Large intestine (tissue), 3 donors: Measurements from ENCODE around the gene BBS10. TPM values are rescaled to one million over a fixed set of nuclear protein-coding genes. Genes with fewer than 3 reads are reported as not detected.
"Not testable (repeated sequence)": the region's sequence is repeated elsewhere in the genome, so short reads cannot be mapped to it uniquely, and the experiment has no call there.

Experiments
- DNase-seq, 2 donors: peaks; one replicate each; pipeline versions ENCODE4 v3.0.0 to v3.0.0-alpha.2; 2013
- H3K27ac ChIP-seq: one replicate; pipeline ENCODE4 v1.5.1; 2013; ENCODE audit warnings: low read length
- H3K27me3 ChIP-seq: 2 replicates; pipeline ENCODE4 v1.6.1; 2013; ENCODE audit warnings: low read length; ENCODE audit not compliant: control insufficient read depth, insufficient read depth
- H3K36me3 ChIP-seq: 2 replicates; pipeline ENCODE4 v1.6.1; 2013; ENCODE audit warnings: low read length; ENCODE audit not compliant: control insufficient read depth, insufficient read depth
- H3K4me1 ChIP-seq: one replicate; pipeline ENCODE4 v1.6.1; 2013; ENCODE audit warnings: low read length; ENCODE audit not compliant: control insufficient read depth, insufficient read depth
- H3K4me3 ChIP-seq: one replicate; pipeline ENCODE4 v1.5.1; 2013; ENCODE audit warnings: low read length
- H3K9me3 ChIP-seq: one replicate; pipeline ENCODE4 v1.6.1; 2013; ENCODE audit warnings: mild to moderate bottlenecking, low read depth, low read length, moderate library complexity; ENCODE audit not compliant: control insufficient read depth
- WGBS: methylation state at CpG from one replicate; pipeline ENCODE4 v1.1.5; 2013; ENCODE audit warnings: low lambda C conversion rate; ENCODE audit not compliant: insufficient coverage; 5-methylcytosine and 5-hydroxymethylcytosine counted together
- polyA plus RNA-seq: library from polyadenylated mRNA; unstranded; fragments of 120-200 nt; gene quantifications from one replicate; pipeline ENCODE4 v1.2.1, GENCODE V29; 2013

The BBS10 gene
- polyA plus RNA-seq, 1 donor = 12.6 TPM

GRCh38 chr12:76368230-76368629 is 20.0 kb upstream of the BBS10 start:
- no peak overlapping the region for H3K27ac ChIP-seq
- peaks cover 3% of the 10 kb centered on the region for H3K9me3 ChIP-seq
- no peak for DNase-seq
- H3K4me3 ChIP-seq = no peak overlapping the region
- H3K4me1 ChIP-seq = no peaks in the 10 kb centered on the region
- peaks cover 23% of the 10 kb centered on the region for H3K36me3 ChIP-seq
- no peaks in the 10 kb centered on the region for H3K27me3 ChIP-seq
- WGBS = no CpG with 5 or more reads among the region's 1 CpG

GRCh38 chr12:76366163-76366562 is 17.9 kb upstream of the BBS10 start:
- WGBS = 100% methylated on average over 1 of the region's 1 CpG
- Histone ChIP-seq H3K27ac (no peak overlapping the region), H3K36me3 (peaks cover 23% of the 10 kb centered on the region)

GRCh38 chr12:76364131-76364530 is 15.9 kb upstream of the BBS10 start:
- H3K4me3 ChIP-seq = not testable (repeated sequence)
- WGBS = no CpG with 5 or more reads among the region's 5 CpGs

More at GRCh38 chr12:76366163-76366562, 17.9 kb upstream of the BBS10 start:
- no peaks in the 10 kb centered on the region for H3K27me3 ChIP-seq
- H3K9me3 ChIP-seq = peaks cover 3% of the 10 kb centered on the region
- no peak overlapping the region for H3K4me3 ChIP-seq
- no peak for DNase-seq
- no peaks in the 10 kb centered on the region for H3K4me1 ChIP-seq

GRCh38 chr12:76360316-76360715 is 12.1 kb upstream of the BBS10 start:
- H3K27me3 ChIP-seq = no peaks in the 10 kb centered on the region
- H3K9me3 ChIP-seq = no peaks in the 10 kb centered on the region
- H3K4me3 ChIP-seq = no peak overlapping the region
- WGBS = no CpG with 5 or more reads among the region's 9 CpGs
- peaks cover 7% of the 10 kb centered on the region for H3K36me3 ChIP-seq
- no peaks in the 10 kb centered on the region for H3K4me1 ChIP-seq
- no peak for DNase-seq
- no peak overlapping the region for H3K27ac ChIP-seq

More at GRCh38 chr12:76364131-76364530, 15.9 kb upstream of the BBS10 start:
- H3K4me1 ChIP-seq, H3K27me3 ChIP-seq, H3K27ac ChIP-seq, H3K9me3 ChIP-seq, DNase-seq: not testable (repeated sequence)
- H3K36me3 ChIP-seq = peaks cover 20% of the 10 kb centered on the region

GRCh38 chr12:76356071-76356470 is 7.9 kb upstream of the BBS10 start:
- H3K27ac ChIP-seq = no peak overlapping the region
- no peak for DNase-seq
- peaks cover 5% of the 10 kb centered on the region for H3K36me3 ChIP-seq
- H3K4me3 ChIP-seq = no peak overlapping the region
- no peaks in the 10 kb centered on the region for H3K27me3 ChIP-seq
- H3K9me3 ChIP-seq = no peaks in the 10 kb centered on the region
- H3K4me1 ChIP-seq = no peaks in the 10 kb centered on the region
- no CpG with 5 or more reads among the region's 1 CpG for WGBS

GRCh38 chr12:76346798-76347420 is 1.3 kb downstream of the BBS10 start:
- Histone ChIP-seq H3K4me3 (peak overlapping the region; percentile 72), H3K9me3 (no peaks in the 10 kb centered on the region), H3K27me3 (no peaks in the 10 kb centered on the region), H3K27ac (peak overlapping the region; percentile 77), H3K4me1 (no peaks in the 10 kb centered on the region), H3K36me3 (no peaks in the 10 kb centered on the region)
- DNase-seq = peak; percentile 34 to 53
- WGBS = no CpG with 5 or more reads among the region's 4 CpGs

GRCh38 chr12:76346236-76346635 is 2.0 kb downstream of the BBS10 start:
- no peaks in the 10 kb centered on the region for H3K27me3 ChIP-seq
- H3K36me3 ChIP-seq = no peaks in the 10 kb centered on the region
- H3K27ac ChIP-seq = no peak overlapping the region
- H3K4me3 ChIP-seq = no peak overlapping the region
- DNase-seq = no peak
- H3K4me1 ChIP-seq = no peaks in the 10 kb centered on the region
- 50% methylated on average over 1 of the region's 4 CpGs for WGBS
- H3K9me3 ChIP-seq = no peaks in the 10 kb centered on the region

- WGBS = no CpG with 5 or more reads among the region's 1 CpG
- no peaks in the 10 kb centered on the region for H3K4me1 ChIP-seq
Measured at GRCh38 chr12:76345569-76345968, 2.6 kb downstream of the BBS10 start.

GRCh38 chr12:76341436-76342030 is 6.7 kb downstream of the BBS10 start:
- Histone ChIP-seq H3K27me3 (no peaks in the 10 kb centered on the region), H3K9me3 (no peaks in the 10 kb centered on the region), H3K27ac (no peak overlapping the region), H3K4me3 (no peak overlapping the region), H3K36me3 (no peaks in the 10 kb centered on the region), H3K4me1 (no peaks in the 10 kb centered on the region)
- DNase-seq = no peak
- WGBS = no CpG with 5 or more reads among the region's 5 CpGs

More at GRCh38 chr12:76345569-76345968, 2.6 kb downstream of the BBS10 start:
- H3K9me3 ChIP-seq = no peaks in the 10 kb centered on the region
- H3K27me3 ChIP-seq = no peaks in the 10 kb centered on the region
- H3K36me3 ChIP-seq = no peaks in the 10 kb centered on the region
- H3K27ac ChIP-seq = no peak overlapping the region
- DNase-seq = no peak
- H3K4me3 ChIP-seq = no peak overlapping the region

GRCh38 chr12:76340680-76341435 is 7.4 kb downstream of the BBS10 start:
- Histone ChIP-seq H3K9me3 (no peaks in the 10 kb centered on the region), H3K27ac (no peak overlapping the region), H3K4me1 (no peaks in the 10 kb centered on the region), H3K27me3 (no peaks in the 10 kb centered on the region), H3K4me3 (no peak overlapping the region), H3K36me3 (no peaks in the 10 kb centered on the region)
- 75% methylated on average over 1 of the region's 9 CpGs for WGBS
- DNase-seq = no peak
